Measurements from ENCODE around the gene CTXN2.

The CTXN2 gene

DNA sequence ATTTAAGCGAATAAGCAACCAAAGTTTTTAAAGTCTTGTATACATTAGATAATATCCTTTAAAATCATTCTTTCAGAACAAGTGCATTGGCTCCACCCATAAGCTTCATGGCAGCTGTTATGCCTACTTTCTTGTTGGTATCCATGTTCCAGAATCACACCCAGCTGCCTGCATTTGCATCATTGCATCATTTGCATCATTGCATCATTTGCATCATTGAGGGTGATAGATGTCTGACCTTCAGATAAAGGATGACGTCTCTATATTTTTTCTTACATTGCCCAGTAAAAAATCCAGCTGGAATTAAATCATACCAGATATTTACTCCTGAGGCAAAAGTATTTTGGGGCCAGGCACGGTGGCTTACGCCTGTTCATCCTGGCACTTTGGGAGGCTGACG lies 56.9 kb downstream of the CTXN2 start:
- no peak for DNase-seq
- no peak overlapping the region for H3K4me3 ChIP-seq (ENCODE audit: insufficient read depth, low read depth, low read length, poor library complexity, severe bottlenecking)
- H3K27me3 ChIP-seq (replicated peaks; ENCODE audit: control insufficient read depth, insufficient read depth, low read length, poor library complexity, severe bottlenecking), result no peaks in the 10 kb centered on the region
- H3K27ac ChIP-seq (ENCODE audit: insufficient read depth, low read length, poor library complexity, severe bottlenecking), result no peak overlapping the region
- H3K9me3 ChIP-seq (ENCODE audit: control insufficient read depth, low read length), result no peaks in the 10 kb centered on the region
- H3K4me1 ChIP-seq (ENCODE audit: control insufficient read depth, insufficient read depth, low read length, poor library complexity, severe bottlenecking), result no peaks in the 10 kb centered on the region
- no peaks in the 10 kb centered on the region for H3K36me3 ChIP-seq (ENCODE audit: control insufficient read depth, insufficient read depth, low read length)

DNA sequence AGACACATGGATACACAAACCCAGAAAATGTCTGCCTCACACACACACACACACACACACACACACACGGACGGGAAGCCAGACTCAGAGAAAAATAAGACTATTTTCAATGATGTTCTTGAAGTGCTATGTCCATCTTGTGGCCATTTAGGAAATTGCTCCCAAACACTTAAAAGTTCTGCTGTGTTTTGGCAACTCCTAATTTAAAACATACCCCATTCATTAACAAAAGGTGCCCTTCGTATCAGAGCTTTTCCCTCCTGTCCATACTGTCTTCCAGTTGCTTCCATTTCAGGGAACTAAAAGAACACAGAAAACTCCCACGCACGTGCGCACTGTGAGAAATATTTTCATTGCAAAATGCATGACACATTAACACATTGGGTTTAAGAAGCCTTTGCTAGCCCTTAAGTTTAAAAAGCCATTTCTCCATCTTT lies 59.2 kb downstream of the CTXN2 start:
- DNase-seq, result no peak
- Histone ChIP-seq H3K36me3 (ENCODE audit: control insufficient read depth, insufficient read depth, low read length) (no peaks in the 10 kb centered on the region), H3K27ac (ENCODE audit: insufficient read depth, low read length, poor library complexity, severe bottlenecking) (no peak overlapping the region), H3K4me3 (ENCODE audit: insufficient read depth, low read depth, low read length, poor library complexity, severe bottlenecking) (no peak overlapping the region), H3K27me3 (replicated peaks; ENCODE audit: control insufficient read depth, insufficient read depth, low read length, poor library complexity, severe bottlenecking) (no peaks in the 10 kb centered on the region), H3K9me3 (ENCODE audit: control insufficient read depth, low read length) (no peaks in the 10 kb centered on the region), H3K4me1 (ENCODE audit: control insufficient read depth, insufficient read depth, low read length, poor library complexity, severe bottlenecking) (no peaks in the 10 kb centered on the region)

GRCh38 chr15:48253172-48253571 lies 61.7 kb downstream of the CTXN2 start:
- no peaks in the 10 kb centered on the region for H3K27me3 ChIP-seq (replicated peaks; ENCODE audit: control insufficient read depth, insufficient read depth, low read length, poor library complexity, severe bottlenecking)
- no peaks in the 10 kb centered on the region for H3K36me3 ChIP-seq (ENCODE audit: control insufficient read depth, insufficient read depth, low read length)
- H3K27ac ChIP-seq (ENCODE audit: insufficient read depth, low read length, poor library complexity, severe bottlenecking), result no peak overlapping the region
- H3K9me3 ChIP-seq (ENCODE audit: control insufficient read depth, low read length), result no peaks in the 10 kb centered on the region
- no peak overlapping the region for H3K4me3 ChIP-seq (ENCODE audit: insufficient read depth, low read depth, low read length, poor library complexity, severe bottlenecking)
- no peaks in the 10 kb centered on the region for H3K4me1 ChIP-seq (ENCODE audit: control insufficient read depth, insufficient read depth, low read length, poor library complexity, severe bottlenecking)
- DNase-seq, result no peak

Measured in effector memory CD4-positive, alpha-beta T cell (primary cell).